DOHH2 (cell line): ENCODE measurements around the gene PURB.
"Not testable (repeated sequence)": the region's sequence is repeated elsewhere in the genome, so short reads cannot be mapped to it uniquely, and the experiment has no call there.

Experiments
- EZH2phosphoT487 ChIP-seq: fragments of 200-600 bp; sonication (generic); IDR thresholded peaks from 2 replicates; pipeline ENCODE4 v1.6.1; 2017; ENCODE audit warnings: borderline replicate concordance, mild to moderate bottlenecking, antibody characterized with exemption, low read length, moderate library complexity, mixed read lengths
- TF ChIP-seq, protein P1 (sequence below): fragments of 200-600 bp; sonication (generic); IDR thresholded peaks from one replicate; pipeline ENCODE4 v1.5.1; 2014; ENCODE audit warnings: antibody characterized with exemption, mild to moderate bottlenecking, low read depth, low read length; ENCODE audit not compliant: poor library complexity, severe bottlenecking

DNA sequence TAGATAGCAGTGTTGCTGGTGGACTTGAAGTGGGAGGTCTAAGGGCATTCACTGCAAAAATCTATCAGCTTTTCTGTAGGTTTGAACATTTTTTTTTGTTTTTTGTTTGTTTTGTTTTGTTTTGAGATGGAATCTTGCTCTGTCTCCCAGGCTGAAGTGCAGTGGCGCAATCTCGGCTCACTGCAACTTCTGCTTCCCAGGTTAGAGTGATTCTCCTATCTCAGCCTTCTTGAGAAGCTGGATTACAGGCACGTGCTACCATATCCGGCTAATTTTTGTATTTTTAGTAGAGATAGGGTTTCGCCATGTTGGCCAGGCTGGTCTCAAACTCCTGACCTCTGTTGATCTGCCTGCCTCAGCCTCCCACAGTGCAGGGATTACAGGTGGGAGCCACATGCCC, 49.2 kb upstream of the PURB start:
- TF ChIP-seq EZH2phosphoT487, result not testable (repeated sequence)
- TF ChIP-seq, protein P1, sequence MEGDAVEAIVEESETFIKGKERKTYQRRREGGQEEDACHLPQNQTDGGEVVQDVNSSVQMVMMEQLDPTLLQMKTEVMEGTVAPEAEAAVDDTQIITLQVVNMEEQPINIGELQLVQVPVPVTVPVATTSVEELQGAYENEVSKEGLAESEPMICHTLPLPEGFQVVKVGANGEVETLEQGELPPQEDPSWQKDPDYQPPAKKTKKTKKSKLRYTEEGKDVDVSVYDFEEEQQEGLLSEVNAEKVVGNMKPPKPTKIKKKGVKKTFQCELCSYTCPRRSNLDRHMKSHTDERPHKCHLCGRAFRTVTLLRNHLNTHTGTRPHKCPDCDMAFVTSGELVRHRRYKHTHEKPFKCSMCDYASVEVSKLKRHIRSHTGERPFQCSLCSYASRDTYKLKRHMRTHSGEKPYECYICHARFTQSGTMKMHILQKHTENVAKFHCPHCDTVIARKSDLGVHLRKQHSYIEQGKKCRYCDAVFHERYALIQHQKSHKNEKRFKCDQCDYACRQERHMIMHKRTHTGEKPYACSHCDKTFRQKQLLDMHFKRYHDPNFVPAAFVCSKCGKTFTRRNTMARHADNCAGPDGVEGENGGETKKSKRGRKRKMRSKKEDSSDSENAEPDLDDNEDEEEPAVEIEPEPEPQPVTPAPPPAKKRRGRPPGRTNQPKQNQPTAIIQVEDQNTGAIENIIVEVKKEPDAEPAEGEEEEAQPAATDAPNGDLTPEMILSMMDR, result not testable (repeated sequence)
